ENCODE measurements around the gene HIVEP3.

- TF ChIP-seq CTCF (IDR thresholded peaks at IDR 0.05): no peak
- no peak for TF ChIP-seq POLR2A (IDR thresholded peaks at IDR 0.05)
- TF ChIP-seq POLR2AphosphoS5 (IDR thresholded peaks at IDR 0.05): no peak
These were observed 144.2 kb downstream of the HIVEP3 start for GRCh38 chr1:41774471-41774990.
